CD4-positive, alpha-beta T cell treated with Interleukin-4 for 4 hours (primary cell): ENCODE measurements around the gene ERMAP.
"Not testable (repeated sequence)": the region's sequence is repeated elsewhere in the genome, so short reads cannot be mapped to it uniquely, and the experiment has no call there.

ENCODE experiments used
- DNase-seq: peaks from one replicate; pipeline ENCODE4 v3.0.0-alpha.2; 2020

ERMAP gene

GRCh38 chr1:42807056-42807668, 9.8 kb upstream of the ERMAP start:
- no peak for DNase-seq

- not testable (repeated sequence) for DNase-seq
These were observed 2.1 kb upstream of the ERMAP start for GRCh38 chr1:42814815-42815214.

GRCh38 chr1:42815941-42816584, 859 bp upstream of the ERMAP start:
- DNase-seq, result no peak

- no peak for DNase-seq
These were observed 482 bp downstream of the ERMAP start for GRCh38 chr1:42817440-42817767.

- DNase-seq, result no peak
These were observed 1.1 kb downstream of the ERMAP start for GRCh38 chr1:42817976-42818375.

- no peak for DNase-seq
These were observed 3.9 kb downstream of the ERMAP start for GRCh38 chr1:42820813-42821212.

- DNase-seq, result no peak
These were observed 4.8 kb downstream of the ERMAP start for GRCh38 chr1:42821690-42822089.

GRCh38 chr1:42822800-42823392, 6.0 kb downstream of the ERMAP start:
- no peak for DNase-seq

- no peak for DNase-seq
These were observed 7.6 kb downstream of the ERMAP start for GRCh38 chr1:42824481-42825035.

GRCh38 chr1:42825036-42825851, 8.3 kb downstream of the ERMAP start:
- no peak for DNase-seq

- DNase-seq, result no peak
These were observed 13.7 kb downstream of the ERMAP start for GRCh38 chr1:42830631-42831030.

- DNase-seq, result no peak
These were observed 14.4 kb downstream of the ERMAP start for GRCh38 chr1:42831273-42831672.

GRCh38 chr1:42832641-42833240, 15.8 kb downstream of the ERMAP start:
- DNase-seq, result no peak

- DNase-seq, result no peak
These were observed 17.1 kb downstream of the ERMAP start for GRCh38 chr1:42833981-42834380.

GRCh38 chr1:42834803-42835202, 17.9 kb downstream of the ERMAP start:
- no peak for DNase-seq

GRCh38 chr1:42835422-42835821, 18.5 kb downstream of the ERMAP start:
- DNase-seq, result no peak

- DNase-seq, result no peak
These were observed 20.8 kb downstream of the ERMAP start for GRCh38 chr1:42837709-42838108.

GRCh38 chr1:42838482-42839190, 21.7 kb downstream of the ERMAP start:
- DNase-seq, result no peak

GRCh38 chr1:42841010-42841409, 24.1 kb downstream of the ERMAP start:
- no peak for DNase-seq

- DNase-seq, result no peak
These were observed 24.7 kb downstream of the ERMAP start for GRCh38 chr1:42841440-42842147.

GRCh38 chr1:42844592-42845140, 27.7 kb downstream of the ERMAP start:
- no peak for DNase-seq
